ENCODE results near the gene PARP2.
"Not testable (repeated sequence)": the region's sequence is repeated elsewhere in the genome, so short reads cannot be mapped to it uniquely, and the experiment has no call there.

Gene PARP2, protein sequence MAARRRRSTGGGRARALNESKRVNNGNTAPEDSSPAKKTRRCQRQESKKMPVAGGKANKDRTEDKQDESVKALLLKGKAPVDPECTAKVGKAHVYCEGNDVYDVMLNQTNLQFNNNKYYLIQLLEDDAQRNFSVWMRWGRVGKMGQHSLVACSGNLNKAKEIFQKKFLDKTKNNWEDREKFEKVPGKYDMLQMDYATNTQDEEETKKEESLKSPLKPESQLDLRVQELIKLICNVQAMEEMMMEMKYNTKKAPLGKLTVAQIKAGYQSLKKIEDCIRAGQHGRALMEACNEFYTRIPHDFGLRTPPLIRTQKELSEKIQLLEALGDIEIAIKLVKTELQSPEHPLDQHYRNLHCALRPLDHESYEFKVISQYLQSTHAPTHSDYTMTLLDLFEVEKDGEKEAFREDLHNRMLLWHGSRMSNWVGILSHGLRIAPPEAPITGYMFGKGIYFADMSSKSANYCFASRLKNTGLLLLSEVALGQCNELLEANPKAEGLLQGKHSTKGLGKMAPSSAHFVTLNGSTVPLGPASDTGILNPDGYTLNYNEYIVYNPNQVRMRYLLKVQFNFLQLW

GRCh38 chr14:20343092-20343861 is at the start of gene PARP2:
TSS of gene PARP2 (plus strand) at chr14:20343635. CDS start at chr14:20343642, 7 bp downstream.
- peak; percentile 100 for DNase-seq (ENCODE audit: low read depth)

GRCh38 chr14:20294636-20295035 is 48.8 kb upstream of the PARP2 start:
- no peak for DNase-seq (ENCODE audit: low read depth)

DNA sequence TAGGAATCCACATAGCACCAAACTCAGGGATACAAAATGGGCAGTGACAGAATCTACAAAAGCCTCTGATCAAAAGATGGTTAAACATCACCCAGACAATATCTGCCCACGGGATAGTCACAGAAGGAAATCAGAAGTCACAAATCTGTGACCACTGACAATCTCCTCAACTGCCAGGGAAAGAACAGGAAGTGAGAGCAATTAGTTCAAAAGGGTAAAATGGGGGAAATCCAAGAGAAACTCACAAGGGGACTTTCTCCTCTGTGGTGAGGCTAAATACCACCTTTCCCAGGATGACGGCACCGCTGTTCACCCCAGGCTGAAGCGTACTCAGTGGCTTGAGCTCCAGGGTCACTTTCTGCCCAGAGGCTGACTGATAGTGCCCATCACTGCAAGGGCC is 48.4 kb upstream of the PARP2 start:
- no peak for DNase-seq (ENCODE audit: low read depth)

DNA sequence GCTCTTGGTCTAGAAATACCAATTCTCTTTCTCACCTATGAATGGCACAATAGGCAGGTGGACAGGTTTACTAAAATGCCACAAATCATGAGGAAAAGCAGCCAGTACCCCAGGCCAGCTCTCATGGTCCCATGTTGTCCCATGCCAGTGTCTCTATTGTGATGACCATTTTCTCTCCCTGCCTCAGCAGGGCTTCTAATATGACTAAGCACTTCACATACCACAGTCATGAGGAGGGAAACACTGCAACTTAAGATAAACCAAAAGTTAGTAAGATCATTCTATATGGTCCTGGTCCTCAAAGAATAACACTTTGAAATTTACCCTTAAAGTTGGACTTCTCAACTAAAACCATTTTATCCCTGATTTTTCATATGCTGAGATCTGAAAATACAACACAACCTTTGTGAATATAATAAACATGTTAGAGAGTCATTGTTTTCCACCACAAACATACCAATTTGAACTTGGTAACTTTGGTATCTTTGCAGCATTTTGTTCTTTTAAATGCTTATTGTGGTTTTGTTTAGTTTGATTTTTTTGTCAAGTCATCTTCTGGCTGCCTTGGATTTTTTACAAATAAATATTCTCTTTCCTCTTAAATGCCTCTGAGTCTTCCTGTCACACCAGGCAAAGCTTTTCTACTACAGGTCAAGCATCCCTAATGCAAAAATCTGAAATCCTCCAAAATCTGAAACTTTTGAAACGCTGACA is 41.2 kb upstream of the PARP2 start:
- DNase-seq (ENCODE audit: low read depth): peak; percentile 58

GRCh38 chr14:20305265-20306078 is 38.0 kb upstream of the PARP2 start, which contains the start of gene TTC5:
TSS of gene TTC5 (minus strand) at chr14:20305951. CDS start at chr14:20305937, 14 bp downstream.
- peak; percentile 83 for DNase-seq (ENCODE audit: low read depth)

GRCh38 chr14:20306079-20306423 is 37.4 kb upstream of the PARP2 start:
- DNase-seq (ENCODE audit: low read depth): no peak

DNA sequence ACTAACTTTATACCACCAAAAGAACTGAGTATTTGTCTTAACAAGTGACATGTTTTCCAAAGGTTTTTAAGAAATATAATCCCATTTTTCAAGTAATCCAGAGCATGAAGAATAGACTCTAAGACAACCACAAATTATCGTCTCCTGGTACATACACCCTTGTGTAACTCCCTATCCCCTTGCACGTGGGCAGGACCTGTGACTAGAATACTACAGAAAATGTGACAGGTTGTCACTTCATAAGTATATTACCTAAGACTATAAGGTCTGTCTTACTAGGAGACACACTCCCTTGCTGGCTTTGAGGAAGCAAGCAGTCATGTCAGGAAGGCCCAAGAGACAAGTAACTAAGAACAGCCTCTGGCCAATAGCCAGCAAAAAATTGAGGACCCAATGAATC is 29.4 kb upstream of the PARP2 start:
- DNase-seq (ENCODE audit: low read depth): no peak

- no peak for DNase-seq (ENCODE audit: low read depth)
These were observed 25.7 kb upstream of the PARP2 start for GRCh38 chr14:20317720-20318119.

DNA sequence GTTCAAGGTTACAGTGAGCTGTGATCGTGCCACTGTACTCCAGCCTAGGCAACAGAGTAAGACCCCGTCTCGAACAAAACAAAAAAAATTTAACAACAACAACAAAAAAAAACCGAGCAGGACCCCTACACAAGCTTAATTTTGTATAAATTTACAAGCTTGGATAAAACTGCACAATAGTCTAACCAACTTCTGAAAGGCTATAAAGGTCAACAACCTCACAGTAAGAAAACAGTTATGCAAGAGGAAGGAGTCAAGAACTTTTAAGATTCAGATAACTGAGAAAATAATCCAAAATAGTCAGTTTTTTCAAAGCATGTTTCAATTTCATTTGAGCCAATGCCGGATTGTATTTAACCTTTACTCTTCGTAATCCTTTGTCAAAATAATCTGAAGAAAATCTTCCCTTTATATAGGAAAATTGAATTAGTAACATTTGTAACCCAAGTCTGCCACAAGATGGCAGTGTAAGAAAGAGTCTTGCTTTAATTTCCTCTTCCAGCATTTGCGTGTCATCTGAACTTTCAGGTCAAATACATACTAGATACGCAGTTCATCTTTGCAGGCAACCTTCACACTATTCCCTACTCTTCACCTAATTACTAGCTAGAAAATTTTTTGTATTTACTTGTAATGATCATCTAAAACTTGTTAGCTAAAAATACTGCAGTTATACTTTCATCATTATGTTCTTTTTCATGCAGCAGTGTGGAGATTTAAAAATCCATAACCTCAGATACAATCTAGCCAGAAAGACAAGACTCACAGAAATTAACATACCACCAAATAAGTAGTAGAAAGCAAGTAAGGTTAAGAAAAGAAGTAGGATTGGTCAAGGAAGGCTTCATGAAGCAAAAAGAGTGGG is 16.2 kb upstream of the PARP2 start:
- peak; percentile 73 for DNase-seq (ENCODE audit: low read depth)

- DNase-seq (ENCODE audit: low read depth): no peak
These were observed 14.7 kb upstream of the PARP2 start for GRCh38 chr14:20328705-20329104.

GRCh38 chr14:20329355-20329754 is 14.1 kb upstream of the PARP2 start:
- no peak for DNase-seq (ENCODE audit: low read depth)

- DNase-seq (ENCODE audit: low read depth): no peak
These were observed 12.3 kb upstream of the PARP2 start for GRCh38 chr14:20331053-20331613.

- DNase-seq (ENCODE audit: low read depth): peak; percentile 35
These were observed 11.0 kb upstream of the PARP2 start for GRCh38 chr14:20332431-20332787.

GRCh38 chr14:20332788-20333493 is 10.5 kb upstream of the PARP2 start, which contains the start of gene CCNB1IP1:
TSS of gene CCNB1IP1 (minus strand) at chr14:20333279. CDS start at chr14:20316523, 16,756 bp downstream.
- DNase-seq (ENCODE audit: low read depth): peak; percentile 95

DNA sequence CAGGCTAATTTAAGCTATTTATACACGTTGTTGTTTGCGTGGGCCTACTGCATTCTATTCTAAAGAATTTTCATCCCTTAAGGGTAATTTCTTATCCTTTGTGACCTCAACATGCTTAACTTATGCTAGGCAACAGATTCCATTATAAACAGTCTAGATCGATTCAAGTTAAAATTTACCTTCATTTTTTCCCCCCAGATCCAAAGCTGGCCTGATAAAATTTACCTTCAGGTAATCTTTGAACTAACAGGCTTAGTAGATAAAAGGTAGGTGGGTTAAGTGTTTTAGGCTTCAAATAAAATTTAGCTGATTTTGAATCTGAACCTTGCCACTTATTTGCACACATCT is 10.0 kb upstream of the PARP2 start:
- DNase-seq (ENCODE audit: low read depth): no peak

GRCh38 chr14:20334017-20334416 is 9.4 kb upstream of the PARP2 start:
- DNase-seq (ENCODE audit: low read depth): no peak

DNA sequence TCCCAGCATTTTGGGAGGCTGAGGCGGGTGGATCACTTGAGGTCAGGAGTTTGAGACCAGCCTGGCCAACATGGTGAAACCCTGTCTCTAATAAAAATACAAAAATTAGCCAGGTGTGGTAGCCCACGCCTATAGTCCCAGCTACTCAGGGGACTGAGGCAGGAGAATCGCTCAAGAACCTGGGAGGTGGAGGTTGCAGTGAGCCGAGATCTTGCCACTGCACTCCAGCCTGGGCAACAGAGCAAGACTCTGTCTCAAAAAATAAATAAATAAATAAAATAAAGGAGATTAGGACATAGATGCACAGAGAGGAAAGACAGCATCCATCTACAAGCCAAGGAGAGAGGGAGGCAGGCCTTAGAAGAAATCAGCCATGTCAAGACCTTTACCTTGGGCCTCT is 2.4 kb upstream of the PARP2 start:
- DNase-seq (ENCODE audit: low read depth): not testable (repeated sequence)

DNA sequence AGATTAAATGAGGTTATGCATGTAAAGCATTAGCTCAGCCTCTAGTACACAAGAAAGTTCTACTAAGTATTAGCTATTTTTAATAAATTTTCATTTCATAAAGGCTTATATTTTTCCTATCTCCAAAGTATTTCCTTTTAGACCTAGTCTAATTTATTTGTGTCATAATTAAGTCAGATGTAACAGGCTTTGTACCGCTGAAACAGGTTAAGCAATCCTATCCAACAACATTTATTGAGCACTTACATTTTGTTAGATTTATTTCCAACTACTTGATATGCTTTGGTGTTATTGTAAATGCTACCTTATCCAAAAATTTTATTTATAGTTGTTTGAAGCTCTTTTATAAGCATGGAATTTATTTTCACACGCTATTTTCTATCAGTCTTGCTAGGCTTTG is 1.8 kb upstream of the PARP2 start:
- no peak for DNase-seq (ENCODE audit: low read depth)

DNA sequence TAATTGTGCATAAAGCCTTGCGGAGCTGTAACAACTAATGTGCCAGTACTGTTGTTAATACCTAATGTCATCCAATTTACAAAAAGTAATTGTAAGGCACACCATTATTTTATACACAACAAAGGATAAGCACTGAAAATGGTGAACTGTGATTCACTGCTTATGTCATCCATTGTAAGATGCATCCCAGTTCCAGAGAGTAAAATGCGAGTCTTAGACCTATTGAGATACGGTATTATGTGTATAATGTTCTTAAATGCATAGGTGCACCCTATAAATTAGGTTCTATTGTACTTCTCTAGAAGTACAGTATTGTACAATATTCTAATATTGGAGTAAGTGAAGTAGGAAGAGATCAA is 406 bp downstream of the PARP2 start:
- no peak for DNase-seq (ENCODE audit: low read depth)

DNA sequence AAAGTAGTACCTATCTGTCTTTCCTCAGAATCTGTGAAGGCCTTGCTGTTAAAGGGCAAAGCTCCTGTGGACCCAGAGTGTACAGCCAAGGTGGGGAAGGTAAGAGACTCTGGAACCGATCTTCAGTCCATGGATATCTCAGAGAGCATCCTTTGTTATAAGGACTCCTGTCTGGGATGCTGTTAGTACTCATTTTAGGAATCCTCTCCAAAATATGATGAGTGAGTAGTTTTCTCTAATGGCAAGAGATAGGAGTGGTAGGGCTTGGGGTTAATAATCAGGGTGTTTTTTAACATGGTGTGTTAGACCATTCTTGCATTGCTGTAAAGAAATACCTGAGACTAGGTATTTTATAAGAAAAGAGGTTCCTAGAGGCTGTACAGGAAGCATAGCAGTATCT is 1.9 kb downstream of the PARP2 start:
- DNase-seq (ENCODE audit: low read depth): no peak

Data from EH (cell line).